MG63 (cell line): Measurements from ENCODE around the gene NOG. TPM values are rescaled to one million over a fixed set of nuclear protein-coding genes. Genes with fewer than 3 reads are reported as not detected.
A peak's percentile ranks its signal among the peaks of the same experiment; 100 is the strongest.

Source experiments
- DNase-seq: peaks from one replicate; pipeline ENCODE4 v3.0.0-alpha.2; 2020
- H3K27me3 ChIP-seq: fragments of 250-450 bp; sonication (Bioruptor Pico); 2 replicates; pipeline ENCODE4 v1.5.1; 2020; ENCODE audit warnings: mild to moderate bottlenecking, moderate library complexity
- H3K36me3 ChIP-seq: fragments of 250-450 bp; sonication (Bioruptor Pico); 2 replicates; pipeline ENCODE4 v1.5.1; 2020; ENCODE audit warnings: mild to moderate bottlenecking, moderate library complexity
- H3K4me3 ChIP-seq: fragments of 250-450 bp; sonication (Bioruptor Pico); 2 replicates; pipeline ENCODE4 v1.5.1; 2020; ENCODE audit warnings: mild to moderate bottlenecking, moderate library complexity
- H3K9me3 ChIP-seq: fragments of 250-450 bp; sonication (Bioruptor Pico); 2 replicates; pipeline ENCODE4 v1.5.1; 2020; ENCODE audit warnings: mild to moderate bottlenecking, moderate library complexity
- total RNA-seq: library from RNA; depleted of rRNA; stranded (reverse); fragments of >200 nt; shearing (Covaris generic); gene quantifications from 2 replicates; pipeline ENCODE4 v1.2.3, GENCODE V29; 2014; ENCODE audit warnings: low replicate concordance

The NOG gene
- total RNA-seq, 1 experiment from 2014 or later = 7.7 TPM

GRCh38 chr17:56594320-56595107 lies 1.0 kb downstream of the NOG start:
- no peaks in the 10 kb centered on the region for H3K36me3 ChIP-seq
- peak overlapping the region; percentile 60 for H3K4me3 ChIP-seq
- no peaks in the 10 kb centered on the region for H3K9me3 ChIP-seq
- H3K27me3 ChIP-seq = peaks cover 19% of the 10 kb centered on the region
- peak; percentile 43 for DNase-seq

GRCh38 chr17:56595108-56595418 lies 1.6 kb downstream of the NOG start:
- H3K9me3 ChIP-seq = no peaks in the 10 kb centered on the region
- H3K27me3 ChIP-seq = peaks cover 19% of the 10 kb centered on the region
- no peaks in the 10 kb centered on the region for H3K36me3 ChIP-seq
- H3K4me3 ChIP-seq = peak overlapping the region; percentile 60
- DNase-seq = no peak

GRCh38 chr17:56595831-56596690 lies 2.6 kb downstream of the NOG start:
- no peaks in the 10 kb centered on the region for H3K36me3 ChIP-seq
- no peaks in the 10 kb centered on the region for H3K9me3 ChIP-seq
- DNase-seq = peak; percentile 23
- H3K4me3 ChIP-seq = peak overlapping the region; percentile 27
- peaks cover 15% of the 10 kb centered on the region for H3K27me3 ChIP-seq

GRCh38 chr17:56596691-56597494 lies 3.4 kb downstream of the NOG start:
- peaks cover 10% of the 10 kb centered on the region for H3K27me3 ChIP-seq
- no peak for DNase-seq
- H3K9me3 ChIP-seq = no peaks in the 10 kb centered on the region
- H3K36me3 ChIP-seq = no peaks in the 10 kb centered on the region
- H3K4me3 ChIP-seq = peak overlapping the region; percentile 42

GRCh38 chr17:56597495-56597990 lies 4.0 kb downstream of the NOG start:
- Histone ChIP-seq H3K4me3 (peak overlapping the region; percentile 42), H3K9me3 (no peaks in the 10 kb centered on the region), H3K36me3 (no peaks in the 10 kb centered on the region), H3K27me3 (peaks cover 6% of the 10 kb centered on the region; the same call in 1 of the 2 replicates)
- peak; percentile 20 for DNase-seq

GRCh38 chr17:56598466-56598865 lies 5.0 kb downstream of the NOG start:
- H3K4me3 ChIP-seq = no peak overlapping the region
- no peaks in the 10 kb centered on the region for H3K9me3 ChIP-seq
- H3K27me3 ChIP-seq = peaks cover 6% of the 10 kb centered on the region; the same call in 1 of the 2 replicates
- DNase-seq = no peak
- no peaks in the 10 kb centered on the region for H3K36me3 ChIP-seq

GRCh38 chr17:56599088-56599487 lies 5.6 kb downstream of the NOG start:
- no peak overlapping the region for H3K4me3 ChIP-seq
- H3K27me3 ChIP-seq = peaks cover 6% of the 10 kb centered on the region; the same call in 1 of the 2 replicates
- no peaks in the 10 kb centered on the region for H3K36me3 ChIP-seq
- no peak for DNase-seq
- no peaks in the 10 kb centered on the region for H3K9me3 ChIP-seq

GRCh38 chr17:56599566-56599965 lies 6.1 kb downstream of the NOG start:
- peaks cover 6% of the 10 kb centered on the region; the same call in 1 of the 2 replicates for H3K27me3 ChIP-seq
- DNase-seq = no peak
- no peaks in the 10 kb centered on the region for H3K36me3 ChIP-seq
- H3K4me3 ChIP-seq = no peak overlapping the region
- H3K9me3 ChIP-seq = no peaks in the 10 kb centered on the region

- no peak for DNase-seq
- Histone ChIP-seq H3K27me3 (peaks cover 6% of the 10 kb centered on the region; the same call in 1 of the 2 replicates), H3K4me3 (no peak overlapping the region), H3K9me3 (no peaks in the 10 kb centered on the region), H3K36me3 (no peaks in the 10 kb centered on the region)
These were observed 6.8 kb downstream of the NOG start for GRCh38 chr17:56600256-56600655.

- H3K4me3 ChIP-seq = no peak overlapping the region
- no peaks in the 10 kb centered on the region for H3K36me3 ChIP-seq
- H3K9me3 ChIP-seq = no peaks in the 10 kb centered on the region
- H3K27me3 ChIP-seq = peaks cover 2% of the 10 kb centered on the region; the same call in 1 of the 2 replicates
- no peak for DNase-seq
These were observed 8.1 kb downstream of the NOG start for GRCh38 chr17:56601591-56601990.

GRCh38 chr17:56602292-56603130 lies 9.0 kb downstream of the NOG start:
- H3K36me3 ChIP-seq = no peaks in the 10 kb centered on the region
- H3K27me3 ChIP-seq = no peaks in the 10 kb centered on the region
- no peak overlapping the region for H3K4me3 ChIP-seq
- DNase-seq = no peak
- H3K9me3 ChIP-seq = no peaks in the 10 kb centered on the region

- Histone ChIP-seq H3K4me3 (no peak overlapping the region), H3K36me3 (no peaks in the 10 kb centered on the region), H3K9me3 (no peaks in the 10 kb centered on the region), H3K27me3 (no peaks in the 10 kb centered on the region)
- no peak for DNase-seq
These were observed 10.2 kb downstream of the NOG start for GRCh38 chr17:56603486-56604238.

GRCh38 chr17:56604691-56605290 lies 11.3 kb downstream of the NOG start:
- H3K27me3 ChIP-seq = no peaks in the 10 kb centered on the region
- no peak overlapping the region for H3K4me3 ChIP-seq
- H3K36me3 ChIP-seq = no peaks in the 10 kb centered on the region
- H3K9me3 ChIP-seq = no peaks in the 10 kb centered on the region
- DNase-seq = no peak

GRCh38 chr17:56608944-56609343 lies 15.4 kb downstream of the NOG start:
- Histone ChIP-seq H3K9me3 (no peaks in the 10 kb centered on the region), H3K4me3 (no peak overlapping the region), H3K36me3 (no peaks in the 10 kb centered on the region), H3K27me3 (no peaks in the 10 kb centered on the region)
- no peak for DNase-seq

- Histone ChIP-seq H3K4me3 (no peak overlapping the region), H3K27me3 (no peaks in the 10 kb centered on the region), H3K9me3 (no peaks in the 10 kb centered on the region), H3K36me3 (no peaks in the 10 kb centered on the region)
- DNase-seq = no peak
These were observed 16.8 kb downstream of the NOG start for GRCh38 chr17:56610321-56610720.
